Left colon (tissue), 2 donors: ENCODE measurements around the gene PLCB3. TPM values are rescaled to one million over a fixed set of nuclear protein-coding genes. Genes with fewer than 3 reads are reported as not detected.

Experiments
- ATAC-seq: fragments of 200-7000 bp; cut with Tn5 transposase; one replicate; pipeline ENCODE4 v1.9.1; 2020; ENCODE audit warnings: mild to moderate bottlenecking, moderate library complexity
- DNase-seq, 2 donors: peaks; one replicate each; pipeline ENCODE4 v3.0.0-alpha.2; 2020
- intact Hi-C, 2 donors: fragments of 100-400 bp; cut with DNase I in 1 of 2; cut with micrococcal nuclease in 1 of 2; formaldehyde crosslinking; loops; one replicate each; pipeline versions ENCODE4 v1.11.2 to v1.14.0; 2022; cut with DNase I, micrococcal nuclease
- total RNA-seq, 2 donors: library from RNA; stranded (reverse); fragmentation: NEBNext Ultra II Directional; extraction: Animal tissue kit (Norgen Biotek cat#: 25700); gene quantifications; one replicate each; pipeline ENCODE4 v1.2.1, GENCODE V29; 2021
- donor health status: DM: no; HTN: no; CAD: no.
- donor health status: DM: yes; HTN: yes; CAD: no.

PLCB3 gene
- total RNA-seq, 2 donors from 2014 or later = 69.9 to 92.2 TPM

DNA sequence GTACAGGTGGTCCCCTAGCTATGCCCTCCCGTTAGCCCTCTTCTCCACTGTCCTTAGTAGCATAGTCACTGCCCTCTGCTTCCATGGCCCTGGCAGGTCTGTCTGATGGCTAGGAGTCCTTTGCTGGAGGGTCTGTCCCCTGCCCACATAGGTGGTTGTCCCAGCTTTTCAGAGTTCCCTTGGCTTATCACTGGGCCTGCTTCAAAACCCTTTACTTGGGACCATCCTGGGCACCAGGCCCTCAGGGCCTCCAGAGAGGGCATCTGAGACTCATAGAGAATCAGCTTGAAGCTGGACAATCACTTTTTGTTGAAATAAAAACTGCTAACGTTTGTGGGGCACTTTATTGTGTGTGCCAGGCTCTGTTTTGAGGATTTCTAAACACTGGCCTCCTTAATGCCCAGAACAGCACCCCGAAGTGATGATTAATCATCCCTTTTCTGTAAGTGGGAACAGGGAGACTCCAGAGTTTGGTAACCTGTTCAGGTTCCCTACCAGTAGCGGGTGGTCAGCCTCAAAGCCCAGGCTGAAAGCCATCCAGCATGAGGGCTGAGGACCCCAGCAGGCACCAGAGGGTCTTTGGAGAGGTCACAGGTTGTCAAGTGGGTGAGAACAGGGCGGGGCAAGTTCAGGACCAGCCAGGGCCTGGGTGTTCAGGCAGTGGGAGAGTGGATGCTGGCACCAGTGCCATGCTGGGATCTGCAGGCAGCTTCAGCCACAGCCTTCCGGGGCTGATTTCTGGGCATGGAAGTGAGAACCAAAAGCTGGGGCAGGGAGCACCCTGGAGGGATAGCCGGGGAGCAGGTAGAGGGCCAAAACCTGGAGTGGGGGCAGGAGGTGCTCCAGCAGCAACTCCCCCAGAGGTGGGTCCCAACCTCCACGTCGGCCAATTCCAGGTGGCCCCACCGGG, 39.3 kb downstream of the PLCB3 start:
- intact Hi-C loops = no loop called here
- no peak for DNase-seq
- no peak for ATAC-seq

GRCh38 chr11:64291262-64291751, 40.0 kb downstream of the PLCB3 start, which contains the start of gene KCNK4:
KCNK4 (plus strand) TSS chr11:64291302; CDS start chr11:64293019, 1,717 bp downstream.
- intact Hi-C loops = no loop called here
- DNase-seq (no peak), ATAC-seq (no peak)

DNA sequence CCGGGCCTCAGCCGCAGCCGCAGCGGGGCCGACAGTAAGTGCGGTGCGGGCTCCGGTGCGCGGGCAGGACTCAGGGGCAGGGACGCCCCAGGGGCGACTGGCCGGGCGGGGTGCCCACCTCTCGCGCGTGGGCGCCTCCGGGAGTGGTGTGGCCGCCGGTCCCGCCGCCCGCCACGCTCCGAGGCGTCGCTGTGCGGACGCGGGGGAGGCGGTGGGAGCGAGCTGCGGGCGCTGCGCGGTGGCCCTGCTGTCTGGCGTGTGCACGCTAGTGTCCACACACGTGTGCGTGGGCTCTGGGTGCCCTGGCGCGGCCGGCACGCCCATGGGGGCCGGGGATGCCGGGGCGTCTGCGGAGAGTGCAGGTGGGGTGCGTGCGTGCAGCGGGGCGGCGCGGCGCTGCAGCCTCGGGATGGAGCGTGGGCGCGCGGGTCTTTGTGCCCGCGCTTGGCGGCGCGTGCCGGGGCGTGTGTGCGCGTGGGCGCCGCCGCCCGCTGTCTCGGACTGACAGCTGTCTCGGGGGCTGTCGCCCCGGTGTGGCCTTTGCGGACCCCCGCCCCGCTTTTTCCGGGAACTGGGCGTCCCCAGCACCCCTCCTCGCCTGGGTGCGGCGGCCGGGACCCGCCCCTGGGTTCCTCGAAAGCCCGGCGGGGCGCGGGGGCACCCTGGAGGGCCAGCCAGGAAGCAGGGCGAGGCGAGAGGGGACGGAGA, 40.6 kb downstream of the PLCB3 start:
- intact Hi-C loops = no loop called here
- ATAC-seq (peak; percentile 15), DNase-seq (no peak)

GRCh38 chr11:64292460-64293254, 41.3 kb downstream of the PLCB3 start:
- DNase-seq (no peak), ATAC-seq (no peak)
- intact Hi-C loops = no loop called here

- intact Hi-C loops = no loop called here
- ATAC-seq (no peak), DNase-seq (no peak)
Measured at GRCh38 chr11:64294774-64295173, 43.4 kb downstream of the PLCB3 start.

GRCh38 chr11:64295760-64296159, 44.4 kb downstream of the PLCB3 start:
- no peak for ATAC-seq
- DNase-seq = no peak
- intact Hi-C loops = no loop called here

DNA sequence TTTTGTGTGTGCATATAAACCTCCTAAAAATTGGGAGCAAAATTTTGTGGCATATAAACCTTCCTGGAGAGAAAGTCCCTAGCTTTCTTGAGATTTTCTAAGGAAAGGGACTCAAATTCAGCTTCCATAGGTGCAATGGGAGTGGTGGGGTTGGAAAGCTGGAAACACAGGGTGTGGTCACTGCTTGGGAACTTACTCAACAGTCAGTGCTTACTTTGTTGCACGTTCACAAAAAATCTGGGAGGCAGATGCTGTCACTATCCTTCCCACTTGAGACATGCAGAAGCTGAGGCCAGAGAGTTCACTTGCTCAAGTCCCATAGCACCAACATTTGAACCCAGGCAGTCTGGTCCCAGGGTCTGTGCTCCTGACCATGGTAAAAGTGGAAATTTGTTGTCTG, 44.9 kb downstream of the PLCB3 start:
- intact Hi-C loops = no loop called here
- ATAC-seq (no peak), DNase-seq (no peak)

DNA sequence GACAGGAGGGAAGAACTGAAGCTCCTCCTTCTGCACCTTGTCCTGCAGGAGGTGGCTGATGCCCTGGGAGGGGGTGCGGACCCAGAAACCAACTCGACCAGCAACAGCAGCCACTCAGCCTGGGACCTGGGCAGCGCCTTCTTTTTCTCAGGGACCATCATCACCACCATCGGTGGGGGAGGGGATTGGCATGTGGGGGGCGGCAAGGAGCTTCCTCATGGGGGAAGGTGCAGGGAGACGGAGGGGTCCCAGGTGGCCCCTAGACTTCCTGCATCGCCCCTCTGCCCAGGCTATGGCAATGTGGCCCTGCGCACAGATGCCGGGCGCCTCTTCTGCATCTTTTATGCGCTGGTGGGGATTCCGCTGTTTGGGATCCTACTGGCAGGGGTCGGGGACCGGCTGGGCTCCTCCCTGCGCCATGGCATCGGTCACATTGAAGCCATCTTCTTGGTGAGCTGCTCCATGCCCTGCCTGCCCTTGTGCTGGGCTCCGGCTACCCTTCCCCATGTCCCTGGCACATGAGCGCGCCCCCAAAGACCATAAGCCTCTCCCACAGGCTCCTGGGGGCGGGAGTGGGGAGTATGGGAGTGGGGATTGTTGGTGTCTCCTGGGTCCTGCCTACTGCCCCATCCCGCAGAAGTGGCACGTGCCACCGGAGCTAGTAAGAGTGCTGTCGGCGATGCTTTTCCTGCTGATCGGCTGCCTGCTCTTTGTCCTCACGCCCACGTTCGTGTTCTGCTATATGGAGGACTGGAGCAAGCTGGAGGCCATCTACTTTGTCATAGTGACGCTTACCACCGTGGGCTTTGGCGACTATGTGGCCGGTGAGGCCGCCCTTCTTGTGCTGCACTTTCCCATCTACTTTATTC, 45.7 kb downstream of the PLCB3 start:
- no peak for ATAC-seq

DNA sequence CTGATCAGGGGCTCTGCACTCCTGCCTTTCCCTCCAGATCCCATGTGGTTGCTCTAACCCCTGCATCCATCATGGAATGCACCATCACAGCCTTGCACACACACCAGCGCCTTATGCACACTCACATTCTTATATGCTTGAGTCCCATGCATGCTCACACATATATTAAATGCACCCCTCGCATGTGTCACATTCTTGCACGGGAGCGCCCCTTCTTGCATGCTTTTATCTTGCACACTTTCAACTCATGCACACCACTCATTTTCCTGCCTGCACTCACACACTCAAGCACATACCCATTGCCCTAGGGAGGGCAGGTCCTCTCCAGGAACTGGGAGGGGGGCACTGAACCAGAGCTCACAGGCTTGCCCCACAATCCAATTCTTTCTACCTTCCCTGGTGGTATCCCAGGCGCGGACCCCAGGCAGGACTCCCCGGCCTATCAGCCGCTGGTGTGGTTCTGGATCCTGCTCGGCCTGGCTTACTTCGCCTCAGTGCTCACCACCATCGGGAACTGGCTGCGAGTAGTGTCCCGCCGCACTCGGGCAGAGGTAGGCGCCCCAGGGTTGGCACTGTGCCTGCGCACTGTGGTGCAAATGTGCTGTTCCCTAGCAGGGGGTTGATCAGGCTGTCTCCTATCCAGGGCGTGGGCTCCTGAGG, 46.5 kb downstream of the PLCB3 start:
- peak in 1 of 2 donors; percentile 54 for DNase-seq
- peak; percentile 15 for ATAC-seq
- intact Hi-C loops = no loop called here

More for the DNA sequence above, 45.7 kb downstream of the PLCB3 start:
- intact Hi-C loops = no loop called here
- DNase-seq = no peak

- DNase-seq (peak in 1 of 2 donors; percentile 67), ATAC-seq (peak; percentile 32)
- intact Hi-C loops = no loop called here
Measured at GRCh38 chr11:64298966-64299846, 47.9 kb downstream of the PLCB3 start.

GRCh38 chr11:64299847-64300648, 48.7 kb downstream of the PLCB3 start, which contains the start of gene CATSPERZ:
CATSPERZ (plus strand) TSS chr11:64300358; CDS start chr11:64300411, 53 bp downstream.
- intact Hi-C loops = loop anchor here in 1 of 2 donors (10.0 kb wide), 1 partner anchor 95 kb away; the partner anchor contains the start of gene FERMT3
- DNase-seq = peak in 1 of 2 donors; percentile 40
- no peak for ATAC-seq

GRCh38 chr11:64303109-64304031, 52.0 kb downstream of the PLCB3 start:
- DNase-seq (no peak), ATAC-seq (no peak)
- intact Hi-C loops = loop anchor here in 1 of 2 donors (10.0 kb wide), 1 partner anchor 99 kb away; the partner anchor contains the start of gene FERMT3

GRCh38 chr11:64304032-64304315, 52.6 kb downstream of the PLCB3 start:
- intact Hi-C loops = loop anchor here in 1 of 2 donors (10.0 kb wide), 1 partner anchor 99 kb away; the partner anchor contains the start of gene FERMT3
- DNase-seq (no peak), ATAC-seq (no peak)

GRCh38 chr11:64304316-64305072, 53.2 kb downstream of the PLCB3 start:
- intact Hi-C loops = loop anchor here in 1 of 2 donors (10.0 kb wide), 1 partner anchor 100 kb away; the partner anchor contains the start of gene FERMT3
- ATAC-seq (peak; percentile 39), DNase-seq (peak; percentile 94 to 100)
